Activated CD4-positive, alpha-beta T cell treated with anti-CD3 and anti-CD28 coated beads, Interleukin-2, amount 50 U/mL, for 48 hours (primary cell): ENCODE results near the gene B4GALT2.
A peak's percentile ranks its signal among the peaks of the same experiment; 100 is the strongest.

Experiments used
- DNase-seq, 2 experiments: peaks; one replicate each; pipeline ENCODE4 v3.0.0-alpha.2; 2020

Gene B4GALT2, protein sequence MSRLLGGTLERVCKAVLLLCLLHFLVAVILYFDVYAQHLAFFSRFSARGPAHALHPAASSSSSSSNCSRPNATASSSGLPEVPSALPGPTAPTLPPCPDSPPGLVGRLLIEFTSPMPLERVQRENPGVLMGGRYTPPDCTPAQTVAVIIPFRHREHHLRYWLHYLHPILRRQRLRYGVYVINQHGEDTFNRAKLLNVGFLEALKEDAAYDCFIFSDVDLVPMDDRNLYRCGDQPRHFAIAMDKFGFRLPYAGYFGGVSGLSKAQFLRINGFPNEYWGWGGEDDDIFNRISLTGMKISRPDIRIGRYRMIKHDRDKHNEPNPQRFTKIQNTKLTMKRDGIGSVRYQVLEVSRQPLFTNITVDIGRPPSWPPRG

DNA sequence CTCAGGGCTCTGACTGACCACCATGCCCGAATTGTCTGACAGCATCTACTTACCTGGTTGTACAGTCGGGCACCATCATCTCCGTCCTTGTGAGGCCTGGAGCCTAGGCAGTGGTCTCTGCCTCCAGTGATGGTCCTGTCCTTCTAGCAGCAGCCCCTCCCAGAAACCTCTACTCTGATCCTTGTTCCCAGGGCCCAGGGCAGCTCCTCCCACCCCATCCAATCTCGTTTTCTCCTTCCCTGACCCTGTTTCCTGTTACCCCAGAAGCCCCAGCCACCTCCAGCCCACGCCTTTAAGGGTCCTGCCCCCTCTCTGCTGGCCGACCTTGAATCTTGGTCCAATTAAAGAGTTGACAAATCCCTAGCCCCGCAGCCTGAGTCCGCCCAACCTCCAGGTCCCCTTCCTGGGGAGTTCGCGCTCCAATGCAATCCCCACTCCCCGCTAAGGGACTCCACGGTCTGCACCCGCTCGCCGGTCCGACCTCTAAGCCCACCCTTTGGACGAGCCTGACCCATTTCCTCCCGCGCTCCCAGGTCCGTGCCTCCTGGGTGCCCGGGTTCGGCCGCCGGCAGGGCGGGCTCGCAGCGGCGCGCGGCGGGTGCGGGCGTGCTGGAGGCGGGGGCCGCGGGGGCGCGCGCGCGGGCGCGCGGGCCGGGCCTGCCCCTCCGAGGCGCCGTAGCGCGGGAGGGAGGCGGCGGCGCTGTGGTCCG lies at the start of gene B4GALT2:
TSS of gene B4GALT2 (plus strand) at position 660 of the 710 bp plus-strand sequence. CDS start 1,951 bp downstream, outside the sequence.
- peak; percentile 54 to 55 for DNase-seq

DNA sequence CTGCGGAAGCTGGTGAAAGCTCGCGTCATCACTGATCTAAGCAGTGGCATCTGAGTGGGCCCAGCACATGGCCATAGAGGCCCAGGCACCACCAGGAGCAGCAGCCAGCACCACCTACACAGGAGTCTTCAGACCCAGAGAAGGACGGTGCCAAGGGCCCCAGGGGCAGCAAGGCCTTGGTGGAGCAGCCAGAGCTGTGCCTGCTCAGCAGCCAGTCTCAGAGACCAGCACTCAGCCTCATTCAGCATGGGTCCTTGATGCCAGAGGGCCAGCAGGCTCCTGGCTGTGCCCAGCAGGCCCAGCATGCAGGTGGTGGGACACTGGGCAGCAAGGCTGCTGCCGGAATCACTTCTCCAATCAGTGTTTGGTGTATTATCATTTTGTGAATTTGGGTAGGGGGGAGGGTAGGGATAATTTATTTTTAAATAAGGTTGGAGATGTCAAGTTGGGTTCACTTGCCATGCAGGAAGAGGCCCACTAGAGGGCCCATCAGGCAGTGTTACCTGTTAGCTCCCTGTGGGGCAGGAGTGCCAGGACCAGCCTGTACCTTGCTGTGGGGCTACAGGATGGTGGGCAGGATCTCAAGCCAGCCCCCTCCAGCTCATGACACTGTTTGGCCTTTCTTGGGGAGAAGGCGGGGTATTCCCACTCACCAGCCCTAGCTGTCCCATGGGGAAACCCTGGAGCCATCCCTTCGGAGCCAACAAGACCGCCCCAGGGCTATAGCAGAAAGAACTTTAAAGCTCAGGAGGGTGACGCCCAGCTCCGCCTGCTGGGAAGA lies 48.7 kb upstream of the B4GALT2 start:
- DNase-seq, result no peak

DNA sequence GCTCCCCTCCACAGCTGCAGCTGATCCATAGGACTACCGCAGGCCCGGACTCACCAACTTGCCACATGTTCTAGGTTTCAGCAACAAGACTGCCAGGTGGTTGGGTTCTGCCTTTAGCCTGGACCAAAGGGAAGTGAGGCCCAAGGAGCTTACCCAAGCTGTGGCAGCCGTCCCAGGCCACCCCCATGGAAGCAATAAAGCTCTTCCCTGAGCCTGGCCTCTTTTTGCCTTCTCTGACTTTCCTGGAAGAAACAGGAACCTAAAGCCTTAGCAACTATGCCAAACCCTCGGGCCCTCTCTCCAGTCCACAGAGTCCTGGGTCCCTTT lies 48.1 kb upstream of the B4GALT2 start:
- no peak for DNase-seq

DNA sequence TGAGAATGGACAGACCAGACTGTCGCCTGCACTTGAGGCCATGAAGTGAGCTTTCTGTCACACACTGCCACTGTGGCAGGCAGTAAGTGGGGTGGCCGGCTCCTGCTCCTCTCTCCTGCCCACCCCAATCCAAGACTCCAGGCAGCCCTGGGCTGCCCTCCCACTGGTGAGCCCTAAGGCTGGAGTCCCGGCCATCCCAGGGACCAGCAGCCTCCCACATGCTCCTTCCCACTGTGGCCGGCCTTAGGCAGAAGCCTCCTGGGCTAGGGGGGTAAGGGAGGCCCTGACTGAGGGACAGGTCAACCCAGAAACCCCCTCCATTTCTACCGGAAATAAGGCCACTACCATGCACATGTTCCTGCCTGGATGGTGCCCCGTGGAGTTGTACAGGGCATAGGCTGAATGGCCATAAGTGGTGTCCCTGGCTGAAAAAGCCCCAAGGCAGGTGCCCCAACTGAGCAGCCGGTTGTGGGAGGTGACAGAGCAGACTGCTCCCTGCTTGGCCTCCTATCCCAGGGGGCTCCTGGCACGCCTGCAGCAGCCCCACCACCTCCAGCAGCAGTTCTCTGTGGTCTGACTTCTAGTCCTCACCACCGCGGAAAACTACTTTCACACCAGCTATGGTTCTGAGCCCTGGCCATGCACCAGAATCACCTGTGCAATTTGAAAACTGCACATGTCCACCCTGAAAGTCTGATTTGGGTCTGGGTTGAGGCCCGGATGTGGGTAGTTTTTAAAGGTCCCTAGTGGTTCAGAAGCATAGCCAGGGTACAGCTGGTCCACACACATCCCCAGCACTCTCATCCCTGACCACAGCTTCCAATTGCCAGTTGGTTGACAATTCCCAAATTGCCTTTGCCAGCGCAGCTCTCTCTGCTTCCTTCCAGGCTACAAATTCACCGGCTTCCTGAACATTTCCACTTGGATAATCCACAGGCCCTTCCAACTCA lies 47.0 kb upstream of the B4GALT2 start:
- DNase-seq, result no peak

DNA sequence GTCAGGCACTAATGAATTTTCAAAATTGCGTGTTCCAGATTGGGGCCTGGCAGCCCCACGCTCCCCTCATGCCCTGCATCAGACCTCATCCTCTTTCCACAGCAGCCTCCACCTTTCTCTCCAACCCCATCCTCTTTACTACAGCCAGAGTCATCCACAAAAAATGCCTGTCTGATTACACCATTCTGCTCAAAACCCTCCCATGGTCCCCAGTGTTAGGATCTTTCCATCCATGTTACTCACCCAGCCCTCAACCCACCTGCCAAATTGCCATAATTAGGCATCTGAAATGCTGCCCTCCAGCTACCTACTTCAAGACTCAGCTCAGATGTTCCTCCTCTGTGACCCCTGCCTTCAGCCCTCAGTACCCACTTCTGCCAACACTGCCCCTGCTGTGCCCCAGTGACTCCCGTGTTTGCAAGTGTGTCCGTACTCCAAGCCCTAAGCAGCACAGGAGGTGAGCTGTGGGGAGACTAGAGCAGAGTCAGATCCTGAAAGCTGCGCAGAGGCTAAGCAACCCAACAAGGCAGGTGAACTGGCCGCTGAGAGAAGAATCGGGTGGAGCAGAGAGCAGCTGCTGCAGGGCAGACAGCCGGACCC lies 46.1 kb upstream of the B4GALT2 start:
- DNase-seq, result no peak

DNA sequence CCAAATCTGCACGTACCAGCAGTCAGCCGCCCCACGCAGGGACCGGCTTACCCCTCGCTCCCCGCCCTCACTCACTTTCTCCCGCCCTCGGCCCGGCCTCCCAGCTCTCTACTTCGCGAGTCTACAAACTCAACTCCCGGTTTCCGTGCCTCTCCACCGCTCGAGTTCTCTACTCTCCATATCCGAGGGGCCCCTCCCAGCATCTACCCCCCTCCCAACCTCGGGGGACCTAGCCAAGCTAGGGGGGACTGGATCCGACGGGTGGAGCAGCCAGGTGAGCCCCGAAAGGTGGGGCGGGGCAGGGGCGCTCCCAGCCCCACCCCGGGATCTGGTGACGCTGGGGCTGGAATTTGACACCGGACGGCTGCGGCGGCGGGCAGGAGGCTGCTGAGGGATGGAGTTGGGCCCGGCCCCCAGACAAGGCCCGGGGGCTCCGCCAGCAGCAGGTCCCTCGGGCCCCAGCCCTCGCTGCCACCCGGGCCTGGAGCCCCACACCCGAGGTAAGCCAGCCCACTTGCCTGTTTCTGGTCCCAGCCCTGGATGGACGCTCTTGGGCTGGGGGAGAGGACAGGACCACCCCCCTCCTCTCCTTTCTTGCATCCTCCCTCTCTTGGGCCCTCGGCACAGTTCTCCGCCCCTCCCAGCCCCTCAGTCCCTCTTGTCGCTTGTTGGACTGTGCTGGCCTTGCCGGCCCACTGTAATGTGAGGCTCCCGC lies 45.5 kb upstream of the B4GALT2 start, which contains the start of gene ARTN:
TSS of gene ARTN (plus strand) at position 416 of the 715 bp plus-strand sequence. CDS start 1,856 bp downstream, outside the sequence.
- no peak for DNase-seq

DNA sequence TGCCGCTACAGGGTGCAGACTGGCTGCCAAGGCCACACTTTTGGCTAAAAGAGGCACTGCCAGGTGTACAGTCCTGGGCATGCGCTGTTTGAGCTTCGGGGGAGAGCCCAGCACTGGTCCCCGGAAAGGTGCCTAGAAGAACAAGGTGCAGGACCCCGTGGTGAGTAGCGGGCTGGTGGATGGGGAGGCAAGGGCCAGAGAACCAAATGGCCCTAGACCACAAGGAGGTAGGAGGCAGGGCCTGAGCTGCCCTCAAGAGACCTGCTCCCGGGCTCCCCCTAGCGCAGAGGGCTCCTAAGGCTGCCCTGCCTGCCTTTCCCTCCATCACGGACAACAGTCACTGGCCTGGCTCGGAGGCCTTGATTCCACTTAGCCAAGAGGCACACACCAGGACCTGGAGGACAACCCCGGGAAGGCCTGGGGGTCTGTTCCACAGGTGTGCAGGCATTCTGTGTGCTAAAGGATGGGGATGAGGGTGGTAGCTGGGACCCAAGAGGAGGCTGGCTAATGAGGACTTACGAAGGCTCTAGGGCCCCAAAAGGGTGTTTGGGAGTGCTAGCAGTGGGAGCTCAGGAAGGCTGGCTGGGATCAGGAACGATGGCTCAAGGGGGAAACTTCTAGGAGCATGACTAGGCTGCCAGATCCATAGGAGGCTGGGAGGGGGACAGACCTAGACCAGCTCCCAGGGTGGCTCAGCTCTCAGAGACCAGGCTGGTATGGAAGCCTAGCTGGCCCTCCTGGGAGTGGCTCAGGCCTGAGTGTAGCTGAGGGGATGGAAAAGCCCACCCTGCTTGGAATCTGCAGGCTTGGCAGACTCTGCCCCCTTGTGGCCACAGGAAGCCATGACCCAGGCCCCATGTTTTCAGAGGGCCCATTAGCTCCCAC lies 44.7 kb upstream of the B4GALT2 start:
- peak; percentile 72 to 75 for DNase-seq

DNA sequence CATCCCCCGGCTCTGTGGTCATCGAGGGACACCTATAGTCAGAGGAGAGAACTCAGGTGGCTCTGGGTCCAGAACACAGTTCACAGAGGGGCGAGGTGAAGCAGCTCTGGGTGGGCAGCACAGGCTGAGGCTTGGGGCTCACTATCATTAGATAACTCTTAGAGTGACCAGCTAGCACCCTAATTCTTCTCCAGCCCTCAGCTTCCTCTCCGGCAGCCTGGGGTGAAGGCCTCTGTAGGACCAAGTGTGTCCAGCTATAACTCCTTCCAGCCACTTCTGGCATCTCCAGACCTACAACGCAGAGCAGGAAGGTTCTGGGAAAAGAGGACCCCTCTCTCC lies 44.1 kb upstream of the B4GALT2 start:
- no peak for DNase-seq

DNA sequence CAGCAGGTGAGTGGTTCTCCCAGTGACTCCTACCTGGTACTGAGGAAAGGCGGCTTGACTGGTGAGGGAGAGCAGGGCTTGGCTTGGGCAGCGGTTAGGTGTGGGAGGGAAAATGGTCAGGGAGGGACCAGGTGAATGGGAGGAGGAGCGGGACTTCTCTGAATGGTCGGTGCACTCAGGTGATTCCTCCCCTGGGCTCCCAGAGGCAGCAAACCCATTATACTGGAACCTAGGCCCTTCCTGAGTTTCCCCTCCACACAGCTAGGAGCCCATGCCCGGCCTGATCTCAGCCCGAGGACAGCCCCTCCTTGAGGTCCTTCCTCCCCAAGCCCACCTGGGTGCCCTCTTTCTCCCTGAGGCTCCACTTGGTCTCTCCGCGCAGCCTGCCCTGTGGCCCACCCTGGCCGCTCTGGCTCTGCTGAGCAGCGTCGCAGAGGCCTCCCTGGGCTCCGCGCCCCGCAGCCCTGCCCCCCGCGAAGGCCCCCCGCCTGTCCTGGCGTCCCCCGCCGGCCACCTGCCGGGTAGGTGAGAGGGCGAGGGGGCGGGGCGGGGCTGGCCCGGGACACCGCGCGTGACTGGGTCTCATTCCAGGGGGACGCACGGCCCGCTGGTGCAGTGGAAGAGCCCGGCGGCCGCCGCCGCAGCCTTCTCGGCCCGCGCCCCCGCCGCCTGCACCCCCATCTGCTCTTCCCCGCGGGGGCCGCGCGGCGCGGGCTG lies 43.1 kb upstream of the B4GALT2 start:
- DNase-seq, result no peak

DNA sequence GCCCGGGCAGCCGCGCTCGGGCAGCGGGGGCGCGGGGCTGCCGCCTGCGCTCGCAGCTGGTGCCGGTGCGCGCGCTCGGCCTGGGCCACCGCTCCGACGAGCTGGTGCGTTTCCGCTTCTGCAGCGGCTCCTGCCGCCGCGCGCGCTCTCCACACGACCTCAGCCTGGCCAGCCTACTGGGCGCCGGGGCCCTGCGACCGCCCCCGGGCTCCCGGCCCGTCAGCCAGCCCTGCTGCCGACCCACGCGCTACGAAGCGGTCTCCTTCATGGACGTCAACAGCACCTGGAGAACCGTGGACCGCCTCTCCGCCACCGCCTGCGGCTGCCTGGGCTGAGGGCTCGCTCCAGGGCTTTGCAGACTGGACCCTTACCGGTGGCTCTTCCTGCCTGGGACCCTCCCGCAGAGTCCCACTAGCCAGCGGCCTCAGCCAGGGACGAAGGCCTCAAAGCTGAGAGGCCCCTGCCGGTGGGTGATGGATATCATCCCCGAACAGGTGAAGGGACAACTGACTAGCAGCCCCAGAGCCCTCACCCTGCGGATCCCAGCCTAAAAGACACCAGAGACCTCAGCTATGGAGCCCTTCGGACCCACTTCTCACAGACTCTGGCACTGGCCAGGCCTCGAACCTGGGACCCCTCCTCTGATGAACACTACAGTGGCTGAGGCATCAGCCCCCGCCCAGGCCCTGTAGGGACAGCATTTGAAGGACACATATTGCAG lies 42.4 kb upstream of the B4GALT2 start:
- no peak for DNase-seq

DNA sequence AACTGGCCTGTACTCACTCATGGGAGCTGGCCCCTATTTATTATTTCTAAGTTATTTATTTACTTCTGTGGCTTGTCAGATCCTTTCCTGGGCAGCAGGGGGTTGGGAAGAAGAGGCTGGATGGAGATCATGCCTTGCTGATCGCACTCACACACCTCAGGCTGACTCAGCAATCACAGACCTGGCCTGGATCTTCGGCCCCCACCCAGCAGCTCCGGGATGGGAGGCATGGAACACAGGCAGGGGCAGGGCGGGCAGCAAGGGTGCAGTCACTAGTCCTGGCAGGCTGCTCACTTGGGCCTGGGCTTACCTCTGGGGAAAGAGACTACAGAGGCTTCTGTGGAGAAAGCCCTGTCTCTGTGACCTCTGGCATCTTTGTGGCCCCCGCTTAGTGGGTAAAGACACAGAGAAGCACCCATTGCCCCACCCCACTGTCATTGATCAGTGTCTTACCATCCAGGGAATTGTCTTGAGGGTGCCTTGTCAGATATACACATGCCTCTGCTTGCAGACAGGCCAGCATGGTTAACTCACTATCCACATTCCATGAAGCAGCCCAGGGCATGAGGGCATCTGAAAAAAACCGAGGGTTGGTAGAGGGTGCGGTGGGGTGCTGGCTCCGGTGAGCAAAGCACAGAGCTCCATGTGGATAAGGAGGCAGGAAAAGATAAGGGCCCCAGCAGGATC lies 41.7 kb upstream of the B4GALT2 start:
- DNase-seq, result no peak

DNA sequence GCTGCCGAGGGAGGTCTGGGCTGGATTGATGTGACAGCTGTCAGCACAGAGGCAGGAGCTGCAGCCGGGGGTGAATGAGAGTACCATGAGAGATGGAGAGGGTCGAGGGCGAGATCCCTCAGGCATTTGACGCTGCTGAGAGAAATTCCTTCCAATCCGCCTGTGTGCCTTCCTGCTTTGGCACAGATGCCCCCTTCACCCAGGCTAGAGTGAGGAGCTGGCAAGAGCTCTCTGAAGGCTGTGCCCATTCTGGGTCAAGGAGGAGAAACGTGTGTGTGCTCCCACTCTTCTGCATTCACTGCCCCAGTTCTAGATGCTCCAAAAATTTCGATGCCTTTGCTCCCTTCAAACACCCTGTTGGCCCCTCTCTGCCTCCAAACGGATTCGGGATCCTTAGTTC lies 40.6 kb upstream of the B4GALT2 start:
- DNase-seq, result no peak

DNA sequence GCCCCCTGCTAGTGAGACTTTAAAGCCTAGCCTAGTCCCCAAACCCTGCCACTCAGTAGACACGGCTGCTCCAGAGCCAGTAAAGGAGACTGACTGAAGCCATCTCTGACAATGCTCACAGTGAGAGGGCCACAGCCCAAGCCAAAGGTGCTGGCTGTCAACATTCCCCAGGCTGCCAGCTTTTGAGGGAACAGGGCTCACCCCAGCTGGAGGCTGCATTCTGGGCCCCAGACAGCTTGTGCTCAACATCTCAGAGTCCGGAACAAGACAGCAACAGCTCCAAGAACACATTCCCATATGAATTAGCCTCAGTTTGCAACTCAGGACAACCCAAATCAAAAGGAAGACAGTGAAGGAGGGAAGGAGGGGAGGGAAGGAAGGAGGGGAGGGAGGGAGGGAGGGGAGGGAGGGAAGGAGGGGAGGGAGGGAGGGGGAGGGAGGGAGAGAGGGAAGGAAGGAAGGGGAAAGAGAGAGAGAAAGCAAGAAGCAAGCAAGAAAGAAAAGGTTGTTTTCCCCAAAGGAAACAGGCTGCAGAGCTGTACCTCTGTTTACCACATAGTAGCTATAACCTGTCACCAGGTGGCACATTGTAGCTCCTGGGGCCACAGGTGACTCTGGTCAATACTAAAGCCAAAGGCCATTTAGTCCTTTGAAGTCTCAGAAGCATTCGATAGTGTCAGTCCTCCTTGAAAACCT lies 40.0 kb upstream of the B4GALT2 start:
- DNase-seq, result no peak

DNA sequence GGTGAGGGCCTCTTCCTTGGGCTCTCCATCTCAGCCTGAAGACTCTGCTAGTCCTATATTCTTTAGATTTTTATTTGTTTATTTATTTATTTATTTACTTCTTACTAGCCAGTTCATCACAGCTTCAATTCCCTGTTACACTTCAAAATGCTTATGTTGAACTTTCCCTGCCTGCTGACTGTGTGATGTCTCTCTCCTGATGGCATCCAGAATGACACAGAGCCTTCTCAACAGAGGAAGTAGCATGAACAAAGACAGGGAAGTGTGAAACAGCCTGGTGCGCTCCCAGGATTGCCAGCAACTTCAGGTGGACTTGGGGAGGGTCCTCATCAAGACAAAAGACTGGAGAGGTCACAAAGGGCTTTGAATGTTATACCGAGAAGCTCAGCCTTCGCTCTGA lies 36.6 kb upstream of the B4GALT2 start:
- DNase-seq, result no peak

DNA sequence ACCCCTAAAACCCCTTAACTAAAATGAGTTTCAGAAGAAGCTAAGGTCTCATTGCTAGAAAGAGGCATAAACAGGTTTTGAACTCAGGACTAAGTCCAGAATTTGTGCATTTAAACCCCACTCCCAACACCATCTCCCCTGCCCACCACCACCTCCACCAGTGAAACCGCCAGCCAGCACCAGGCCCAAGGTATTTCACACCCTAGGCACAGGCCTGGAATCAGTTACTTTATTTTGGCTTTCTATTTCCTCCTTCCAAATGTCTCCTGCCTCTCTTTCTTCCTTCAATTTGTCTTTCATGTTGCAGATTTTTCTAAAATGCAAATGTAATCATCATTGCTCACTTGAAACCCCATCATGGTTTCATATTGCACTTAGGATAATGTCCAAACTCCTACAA lies 34.1 kb upstream of the B4GALT2 start:
- DNase-seq, result no peak

DNA sequence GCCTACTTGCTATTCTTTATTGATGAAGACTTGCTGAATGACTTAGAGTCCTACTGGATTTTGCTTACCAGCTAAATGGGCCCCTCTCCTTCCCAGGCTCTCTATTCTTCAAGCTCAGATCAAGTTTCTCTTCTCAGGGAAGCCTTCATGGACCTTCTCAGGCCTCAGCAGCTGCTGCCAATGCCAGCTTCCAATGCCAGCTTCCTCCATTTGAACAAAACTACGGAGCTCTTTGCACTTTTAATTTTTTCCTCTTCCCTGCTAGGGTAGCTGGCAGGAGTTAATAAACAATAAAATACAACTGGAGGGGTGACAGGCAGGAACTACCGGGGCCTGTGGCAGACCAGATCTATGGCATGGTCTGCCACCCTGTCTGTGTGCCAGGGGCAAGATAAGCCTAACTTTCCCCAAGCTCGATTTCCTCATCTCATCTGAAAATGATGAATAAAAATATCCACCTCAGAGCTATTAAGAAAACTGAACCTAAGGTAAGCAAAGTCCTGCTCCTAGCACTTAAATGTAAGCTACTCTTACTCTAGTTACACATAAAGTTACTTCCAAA lies 33.3 kb upstream of the B4GALT2 start:
- no peak for DNase-seq
